Measurements from ENCODE around the gene CEP126. TPM values are rescaled to one million over a fixed set of nuclear protein-coding genes. Genes with fewer than 3 reads are reported as not detected.

CEP126 gene
- total and polyA plus RNA-seq, 2 of the 13 experiments (the other 11 are each of a cell fraction or from before 2014, with no cell fraction given), result 1.4 to 1.7 TPM

GRCh38 chr11:102007567-102008437 is 93.0 kb downstream of the CEP126 start (continued):
- TF ChIP-seq ZBTB25 (CRISPR knock-in tag; IDR thresholded peaks at IDR 0.05) (no peak), ARID4A (CRISPR knock-in tag; IDR thresholded peaks at IDR 0.05; ENCODE audit: borderline replicate concordance) (no peak), ZFP36L1 (CRISPR knock-in tag; IDR thresholded peaks at IDR 0.05) (no peak), SAP130 (CRISPR knock-in tag; IDR thresholded peaks at IDR 0.05; ENCODE audit: low read depth) (peak; percentile 25; the same call in 1 of the 2 replicates), SP2 (CRISPR knock-in tag; IDR thresholded peaks at IDR 0.05) (no peak), FOXA3 (CRISPR knock-in tag; IDR thresholded peaks at IDR 0.05) (peak; percentile 25; the same call in 1 of the 2 replicates), ZSCAN31 (CRISPR knock-in tag; IDR thresholded peaks at IDR 0.05; ENCODE audit: low read depth) (no peak), ZNF644 (CRISPR knock-in tag; IDR thresholded peaks at IDR 0.05; ENCODE audit: low read depth) (0 out of 2 replicates have a peak, but pooled peaks have one; percentile 18), U2AF1 (optimal IDR thresholded peaks at IDR 0.05; ENCODE audit: low read depth, low read length) (no peak), SIX4 (CRISPR knock-in tag; IDR thresholded peaks at IDR 0.05) (0 out of 2 replicates have a peak, but pooled peaks have one; percentile 10), FOXK2 (IDR thresholded peaks at IDR 0.05) (no peak), DRAP1 (CRISPR knock-in tag; IDR thresholded peaks at IDR 0.05) (no peak), ZFP91 (CRISPR knock-in tag; IDR thresholded peaks at IDR 0.05; ENCODE audit: borderline replicate concordance) (no peak), ZNF496 (CRISPR knock-in tag; IDR thresholded peaks at IDR 0.05; ENCODE audit: insufficient replicate concordance) (no peak)
- TF ChIP-seq, protein P1, sequence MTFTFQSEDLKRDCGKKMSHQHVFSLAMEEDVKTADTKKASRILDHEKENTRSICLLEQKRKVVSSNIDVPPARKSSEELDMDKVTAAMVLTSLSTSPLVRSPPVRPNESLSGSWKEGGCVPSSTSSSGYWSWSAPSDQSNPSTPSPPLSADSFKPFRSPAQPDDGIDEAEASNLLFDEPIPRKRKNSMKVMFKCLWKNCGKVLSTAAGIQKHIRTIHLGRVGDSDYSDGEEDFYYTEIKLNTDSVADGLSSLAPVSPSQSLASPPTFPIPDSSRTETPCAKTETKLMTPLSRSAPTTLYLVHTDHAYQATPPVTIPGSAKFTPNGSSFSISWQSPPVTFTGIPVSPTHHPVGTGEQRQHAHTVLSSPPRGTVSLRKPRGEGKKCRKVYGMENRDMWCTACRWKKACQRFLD (CRISPR knock-in tag; IDR thresholded peaks at IDR 0.05; ENCODE audit: borderline replicate concordance), result no peak
- TF ChIP-seq, protein P2, sequence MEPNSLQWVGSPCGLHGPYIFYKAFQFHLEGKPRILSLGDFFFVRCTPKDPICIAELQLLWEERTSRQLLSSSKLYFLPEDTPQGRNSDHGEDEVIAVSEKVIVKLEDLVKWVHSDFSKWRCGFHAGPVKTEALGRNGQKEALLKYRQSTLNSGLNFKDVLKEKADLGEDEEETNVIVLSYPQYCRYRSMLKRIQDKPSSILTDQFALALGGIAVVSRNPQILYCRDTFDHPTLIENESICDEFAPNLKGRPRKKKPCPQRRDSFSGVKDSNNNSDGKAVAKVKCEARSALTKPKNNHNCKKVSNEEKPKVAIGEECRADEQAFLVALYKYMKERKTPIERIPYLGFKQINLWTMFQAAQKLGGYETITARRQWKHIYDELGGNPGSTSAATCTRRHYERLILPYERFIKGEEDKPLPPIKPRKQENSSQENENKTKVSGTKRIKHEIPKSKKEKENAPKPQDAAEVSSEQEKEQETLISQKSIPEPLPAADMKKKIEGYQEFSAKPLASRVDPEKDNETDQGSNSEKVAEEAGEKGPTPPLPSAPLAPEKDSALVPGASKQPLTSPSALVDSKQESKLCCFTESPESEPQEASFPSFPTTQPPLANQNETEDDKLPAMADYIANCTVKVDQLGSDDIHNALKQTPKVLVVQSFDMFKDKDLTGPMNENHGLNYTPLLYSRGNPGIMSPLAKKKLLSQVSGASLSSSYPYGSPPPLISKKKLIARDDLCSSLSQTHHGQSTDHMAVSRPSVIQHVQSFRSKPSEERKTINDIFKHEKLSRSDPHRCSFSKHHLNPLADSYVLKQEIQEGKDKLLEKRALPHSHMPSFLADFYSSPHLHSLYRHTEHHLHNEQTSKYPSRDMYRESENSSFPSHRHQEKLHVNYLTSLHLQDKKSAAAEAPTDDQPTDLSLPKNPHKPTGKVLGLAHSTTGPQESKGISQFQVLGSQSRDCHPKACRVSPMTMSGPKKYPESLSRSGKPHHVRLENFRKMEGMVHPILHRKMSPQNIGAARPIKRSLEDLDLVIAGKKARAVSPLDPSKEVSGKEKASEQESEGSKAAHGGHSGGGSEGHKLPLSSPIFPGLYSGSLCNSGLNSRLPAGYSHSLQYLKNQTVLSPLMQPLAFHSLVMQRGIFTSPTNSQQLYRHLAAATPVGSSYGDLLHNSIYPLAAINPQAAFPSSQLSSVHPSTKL (CRISPR knock-in tag; IDR thresholded peaks at IDR 0.05), result peak; percentile 85

All from HepG2 (cell line).